Prostate gland (tissue), 2 donors: ENCODE data around the gene ESCO1.

Source experiments
- POLR2A ChIP-seq: fragments of 450-650 bp; IDR thresholded peaks from one replicate; pipeline ENCODE4 v1.6.1; 2016; ENCODE audit warnings: antibody characterized with exemption, mild to moderate bottlenecking
- TF ChIP-seq, protein P1 (sequence below), 4 experiments: fragments of 200-600 bp in 2 of 4; fragments of 450-650 bp in 2 of 4; sonication (generic) in 2 of 4; IDR thresholded peaks; 1 replicate in 3 of 4; 2 replicates in 1 of 4; pipeline ENCODE4 v1.5.1; 2016 to 2019; ENCODE audit warnings: antibody characterized with exemption in 4 of 4, mild to moderate bottlenecking in 2 of 4, moderate library complexity in 2 of 4

DNA sequence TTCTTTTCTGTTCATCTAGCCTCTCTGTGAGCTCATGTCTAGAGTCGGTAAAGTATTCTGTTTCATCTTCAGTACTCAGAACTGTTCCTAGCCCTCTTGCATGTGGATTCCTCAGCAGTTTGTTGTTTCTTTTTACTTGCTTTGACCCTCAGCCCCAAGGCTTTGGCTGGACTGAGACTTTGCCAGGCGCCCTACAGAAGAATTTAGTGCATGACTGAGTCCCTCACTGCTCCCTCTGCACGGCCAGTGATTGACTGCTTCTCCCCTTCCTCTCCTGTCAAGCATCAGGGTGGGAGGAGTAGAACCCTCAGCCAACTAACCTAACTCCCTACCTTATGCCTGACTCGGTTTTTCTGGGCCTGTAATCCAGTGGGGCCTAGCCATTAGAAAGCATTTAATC, 109.8 kb downstream of the ESCO1 start:
- TF ChIP-seq, protein P1, sequence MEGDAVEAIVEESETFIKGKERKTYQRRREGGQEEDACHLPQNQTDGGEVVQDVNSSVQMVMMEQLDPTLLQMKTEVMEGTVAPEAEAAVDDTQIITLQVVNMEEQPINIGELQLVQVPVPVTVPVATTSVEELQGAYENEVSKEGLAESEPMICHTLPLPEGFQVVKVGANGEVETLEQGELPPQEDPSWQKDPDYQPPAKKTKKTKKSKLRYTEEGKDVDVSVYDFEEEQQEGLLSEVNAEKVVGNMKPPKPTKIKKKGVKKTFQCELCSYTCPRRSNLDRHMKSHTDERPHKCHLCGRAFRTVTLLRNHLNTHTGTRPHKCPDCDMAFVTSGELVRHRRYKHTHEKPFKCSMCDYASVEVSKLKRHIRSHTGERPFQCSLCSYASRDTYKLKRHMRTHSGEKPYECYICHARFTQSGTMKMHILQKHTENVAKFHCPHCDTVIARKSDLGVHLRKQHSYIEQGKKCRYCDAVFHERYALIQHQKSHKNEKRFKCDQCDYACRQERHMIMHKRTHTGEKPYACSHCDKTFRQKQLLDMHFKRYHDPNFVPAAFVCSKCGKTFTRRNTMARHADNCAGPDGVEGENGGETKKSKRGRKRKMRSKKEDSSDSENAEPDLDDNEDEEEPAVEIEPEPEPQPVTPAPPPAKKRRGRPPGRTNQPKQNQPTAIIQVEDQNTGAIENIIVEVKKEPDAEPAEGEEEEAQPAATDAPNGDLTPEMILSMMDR (IDR thresholded peaks at IDR 0.05) = no peak
- no peak for TF ChIP-seq POLR2A
